HepG2 (cell line): Measurements from ENCODE around the gene DHX34. TPM values are rescaled to one million over a fixed set of nuclear protein-coding genes. Genes with fewer than 3 reads are reported as not detected.

Experiments used
- ATAC-seq: fragments of 200-7000 bp; cut with Tn5 transposase; 3 replicates; pipeline ENCODE4 v1.9.1; 2020; ENCODE audit warnings: mild to moderate bottlenecking, moderate library complexity
- BruUV-seq: library from RNA; stranded (reverse); fragments of 400-500 nt; replicated peaks from 2 replicates; lab custom pipeline; 2021; lab: Mats Ljungman, UMichigan
- CTCF ChIA-PET: fragments of 300-600 bp; formaldehyde crosslinking; extraction: SDS; loops from one replicate; lab custom pipeline; 2021; ENCODE audit warnings: low total read pairs, inconsistent platforms, low intra/inter-chr PET ratio; lab: Yijun Ruan, JAX
- POLR2A ChIA-PET: fragments of 350-600 bp; sonication (Branson Sonifier 250); formaldehyde crosslinking; loops from one replicate; lab custom pipeline; 2020; ENCODE audit warnings: antibody characterized with exemption, inconsistent platforms; lab: Yijun Ruan, JAX
- DNase-seq: peaks from one replicate; pipeline ENCODE4 v3.0.0-alpha.2; 2015; ENCODE audit warnings: low spot score
- FAIRE-seq: peaks from 3 replicates; lab custom pipeline; 2011; peaks lifted over from hg19 to GRCh38; lab: Jason Lieb, UNC
- H2AFZ ChIP-seq: one replicate; pipeline ENCODE4 v1.6.1; 2011; ENCODE audit warnings: low read length, inconsistent platforms
- H3K27ac ChIP-seq: fragments of 300-600 bp; 3 replicates; pipeline ENCODE4 v1.8.0; 2011; ENCODE audit warnings: mixed run types, mild to moderate bottlenecking, mixed read lengths, low read length, inconsistent platforms; ENCODE audit not compliant: insufficient read depth; ENCODE audit errors: extremely low read length
- H3K27me3 ChIP-seq, 2 experiments: fragments of 200-600 bp in 1 of 2; 2 replicates in 1 of 2; 3 replicates in 1 of 2; pipeline versions ENCODE4 v1.6.0 to v1.8.0; 2011; ENCODE audit warnings: low read length in 2 of 2, mild to moderate bottlenecking in 2 of 2, moderate library complexity in 2 of 2, inconsistent platforms in 1 of 2; ENCODE audit not compliant: insufficient read depth in 2 of 2, control insufficient read depth in 1 of 2
- H3K36me3 ChIP-seq, 2 experiments: fragments of 200-600 bp in 1 of 2; replicated peaks in 1 of 2; 2 replicates in 1 of 2; 3 replicates in 1 of 2; pipeline versions ENCODE4 v1.5.1 to v1.8.0; 2011; ENCODE audit warnings: low read length in 2 of 2, inconsistent platforms in 1 of 2; ENCODE audit not compliant: insufficient read depth in 2 of 2, control insufficient read depth in 1 of 2
- H3K4me1 ChIP-seq: 2 replicates; pipeline ENCODE4 v1.5.1; 2012; ENCODE audit warnings: low read length, inconsistent platforms; ENCODE audit not compliant: insufficient read depth
- H3K4me2 ChIP-seq: 2 replicates; pipeline ENCODE4 v1.6.0; 2011; ENCODE audit warnings: low read depth, low read length, inconsistent platforms
- H3K4me3 ChIP-seq, 3 experiments: fragments of 200-600 bp in 1 of 3; sonication (generic), shearing (Covaris generic) in 1 of 3; replicated peaks in 1 of 3; 2 replicates each; pipeline ENCODE4 v1.5.1; 2011 to 2016; ENCODE audit warnings: low read length in 3 of 3, inconsistent platforms in 2 of 3, low read depth in 2 of 3, mild to moderate bottlenecking in 2 of 3, control low read depth in 1 of 3, mixed read lengths in 1 of 3; ENCODE audit not compliant: insufficient read depth in 1 of 3
- H3K79me2 ChIP-seq: one replicate; pipeline ENCODE4 v1.6.1; 2011; ENCODE audit warnings: low read length, inconsistent platforms; ENCODE audit not compliant: insufficient read depth
- H3K9ac ChIP-seq: 2 replicates; pipeline ENCODE4 v1.6.0; 2011; ENCODE audit warnings: mild to moderate bottlenecking, low read depth, low read length, inconsistent platforms; ENCODE audit not compliant: insufficient read depth
- H3K9me3 ChIP-seq: 2 replicates; pipeline ENCODE4 v1.5.1; 2012; ENCODE audit warnings: mild to moderate bottlenecking, low read length
- H4K20me1 ChIP-seq: 2 replicates; pipeline ENCODE4 v1.6.0; 2011; ENCODE audit warnings: inconsistent platforms, mild to moderate bottlenecking, low read length, moderate library complexity; ENCODE audit not compliant: insufficient read depth
- GTF3A ChIP-seq: sonication (generic); formaldehyde crosslinking; conservative IDR thresholded peaks from 2 replicates; pipeline ENCODE4 v1.4.0; 2020; ENCODE audit warnings: mild to moderate bottlenecking, missing genetic modification reagents
- HMGXB4 ChIP-seq, 2 experiments: sonication (generic) in 1 of 2; formaldehyde crosslinking in 1 of 2; IDR thresholded peaks; 2 replicates each; pipeline versions ENCODE4 v1.4.0 to v1.6.1; 2018 to 2020; ENCODE audit warnings: missing genetic modification reagents in 2 of 2, borderline replicate concordance in 1 of 2, low read depth in 1 of 2, mild to moderate bottlenecking in 1 of 2, missing biosample characterization in 1 of 2
- HNRNPL ChIP-seq: fragments of 200-400 bp; formaldehyde crosslinking; IDR thresholded peaks from 2 replicates; pipeline ENCODE4 v1.6.1; 2017; ENCODE audit warnings: mild to moderate bottlenecking, low read depth, low read length
- MXI1 ChIP-seq: IDR thresholded peaks from 3 replicates; pipeline ENCODE4 v1.6.1; 2012; ENCODE audit warnings: low read depth, low read length, inconsistent platforms, borderline replicate concordance
- NBN ChIP-seq: fragments of 450-650 bp; conservative IDR thresholded peaks from 2 replicates; pipeline ENCODE4 v1.6.1; 2017
- RAD21 ChIP-seq: fragments of 450-650 bp; formaldehyde crosslinking; IDR thresholded peaks from 2 replicates; pipeline ENCODE4 v1.5.0; 2020; ENCODE audit warnings: mild to moderate bottlenecking
- RARA ChIP-seq: IDR thresholded peaks from 2 replicates; pipeline ENCODE4 v1.6.1; 2016; ENCODE audit warnings: missing genetic modification reagents, missing compliant biosample characterization
- RFXAP ChIP-seq: sonication (generic); formaldehyde crosslinking; IDR thresholded peaks from 2 replicates; pipeline ENCODE4 v1.4.0; 2020; ENCODE audit warnings: missing genetic modification reagents, borderline replicate concordance
- SOX6 ChIP-seq, 2 experiments: fragments of 450-650 bp in 1 of 2; sonication (generic) in 1 of 2; formaldehyde crosslinking in 1 of 2; IDR thresholded peaks; 2 replicates each; pipeline versions ENCODE4 v1.4.0 to v1.6.1; 2017 to 2020; ENCODE audit warnings: antibody characterized with exemption in 1 of 2, mild to moderate bottlenecking in 1 of 2, missing genetic modification reagents in 1 of 2
- TFE3 ChIP-seq: IDR thresholded peaks from 2 replicates; pipeline ENCODE4 v1.6.1; 2016
- USF2 ChIP-seq, 2 experiments: sonication (generic) in 1 of 2; formaldehyde crosslinking in 1 of 2; IDR thresholded peaks; 2 replicates each; pipeline versions ENCODE4 v1.5.1 to v1.6.1; 2011 to 2020; ENCODE audit warnings: borderline replicate concordance in 1 of 2, low read depth in 1 of 2, low read length in 1 of 2, mild to moderate bottlenecking in 1 of 2, missing genetic modification reagents in 1 of 2, moderate library complexity in 1 of 2
- XRCC5 ChIP-seq: fragments of 200-400 bp; formaldehyde crosslinking; optimal IDR thresholded peaks from 2 replicates; pipeline ENCODE3; 2017; ENCODE audit warnings: mild to moderate bottlenecking, low read length
- YEATS4 ChIP-seq: sonication (generic); formaldehyde crosslinking; IDR thresholded peaks from 2 replicates; pipeline ENCODE4 v1.4.0; 2020; ENCODE audit warnings: missing genetic modification reagents, borderline replicate concordance
- ZEB1 ChIP-seq: IDR thresholded peaks from 2 replicates; pipeline ENCODE4 v1.6.1; 2012; ENCODE audit warnings: mild to moderate bottlenecking, low read depth, inconsistent platforms; ENCODE audit not compliant: insufficient replicate concordance
- ZNF891 ChIP-seq: sonication (generic); formaldehyde crosslinking; IDR thresholded peaks from 2 replicates; pipeline ENCODE4 v1.5.0; 2020; ENCODE audit warnings: mild to moderate bottlenecking, missing genetic modification reagents
- WGBS: methylation state at CpG from one replicate; pipeline ENCODE4 v1.1.6; 2017; ENCODE audit warnings: low lambda C conversion rate; 5-methylcytosine and 5-hydroxymethylcytosine counted together
- in situ Hi-C: cut with HindIII; loops from 2 replicates; pipeline ENCODE4 v1.10.0; 2017; ENCODE audit warnings: low pct_unique_long_range_greater_than_20kb; ENCODE audit not compliant: extremely low pct_ligation_motif_present
- intact Hi-C: fragments of 100-400 bp; cut with micrococcal nuclease; formaldehyde crosslinking; loops from one replicate; pipeline ENCODE4 v1.10.0; 2022; ENCODE audit not compliant: unreplicated experiment
- polyA plus RNA-seq, 8 experiments: library from polyadenylated mRNA; depleted of rRNA in 3 of 8; stranded (reverse) in 7 of 8; unstranded in 1 of 8; fragments of >200 nt; fragmentation: Illumina TruSeq in 4 of 8; extraction: Trizol in 4 of 8; gene quantifications; 2 replicates each; pipeline versions ENCODE4 v1.2.1 to v1.2.3, GENCODE V29; 2011 to 2016; ENCODE audit warnings: low read depth in 4 of 8, missing spikeins in 1 of 8, mixed read lengths in 1 of 8; ENCODE audit not compliant: insufficient read depth in 1 of 8
- total RNA-seq, 5 experiments: library from RNA; depleted of rRNA; stranded (reverse); fragments of >200 nt; fragmentation: Illumina TruSeq; extraction: Trizol; gene quantifications; 2 replicates each; pipeline ENCODE4 v1.2.3, GENCODE V29; 2016; ENCODE audit warnings: low read depth in 1 of 5
- TF ChIP-seq, protein P1 (sequence below): IDR thresholded peaks from 2 replicates; pipeline ENCODE4 v1.6.1; 2018; ENCODE audit warnings: missing genetic modification reagents

DHX34 gene
- total and polyA plus RNA-seq, 2 of the 13 experiments (the other 11 are each of a cell fraction or from before 2014, with no cell fraction given): 9.2 to 12.0 TPM

- peak; percentile 90 for ATAC-seq
- Histone ChIP-seq H2AFZ (no peak overlapping the region), H3K9ac (peak overlapping the region; percentile 26; the same call in 1 of the 2 replicates), H3K4me3 (peak overlapping the region in 1 of 3 experiments; percentile 8; a peak in 1 of 6 replicates), H3K4me1 (peaks cover 70% of the 10 kb centered on the region), H3K27me3 (no peaks in the 10 kb centered on the region), H4K20me1 (no peaks in the 10 kb centered on the region), H3K9me3 (no peaks in the 10 kb centered on the region), H3K27ac (peak overlapping the region; percentile 77), H3K79me2 (no peaks in the 10 kb centered on the region), H3K36me3 (no peaks in the 10 kb centered on the region), H3K4me2 (peak overlapping the region; percentile 55)
- DNase-seq: peak; percentile 97
- WGBS: 3% methylated on average over 7 of the region's 12 CpGs
- CTCF ChIA-PET: no interaction called here
- intact Hi-C loops (no loop called here), in situ Hi-C loops (no loop called here)
- POLR2A ChIA-PET: interaction anchor here (0.9 to 1.6 kb wide), 5 partner anchors 15 to 71 kb away, joined by 3 to 12 read pairs (median 4); partner anchors contain the start of genes CCDC9 and DHX34
- BruUV-seq: no TSS peak
- peak; percentile 72 for FAIRE-seq
- peak; percentile 68 for TF ChIP-seq RARA (CRISPR knock-in tag)
- TF ChIP-seq HMGXB4 (CRISPR knock-in tag; IDR thresholded peaks at IDR 0.05; ENCODE audit: borderline replicate concordance in 1 of 2, low read depth in 1 of 2): peak; percentile 57 to 72; a peak in 3 of 4 replicates
- TF ChIP-seq SOX6 (IDR thresholded peaks at IDR 0.05): no peak
- peak; percentile 93 for TF ChIP-seq SOX6 (CRISPR knock-in tag; IDR thresholded peaks at IDR 0.05)
- TF ChIP-seq NBN: no peak
- peak; percentile 77 for TF ChIP-seq XRCC5
- TF ChIP-seq, protein P1, sequence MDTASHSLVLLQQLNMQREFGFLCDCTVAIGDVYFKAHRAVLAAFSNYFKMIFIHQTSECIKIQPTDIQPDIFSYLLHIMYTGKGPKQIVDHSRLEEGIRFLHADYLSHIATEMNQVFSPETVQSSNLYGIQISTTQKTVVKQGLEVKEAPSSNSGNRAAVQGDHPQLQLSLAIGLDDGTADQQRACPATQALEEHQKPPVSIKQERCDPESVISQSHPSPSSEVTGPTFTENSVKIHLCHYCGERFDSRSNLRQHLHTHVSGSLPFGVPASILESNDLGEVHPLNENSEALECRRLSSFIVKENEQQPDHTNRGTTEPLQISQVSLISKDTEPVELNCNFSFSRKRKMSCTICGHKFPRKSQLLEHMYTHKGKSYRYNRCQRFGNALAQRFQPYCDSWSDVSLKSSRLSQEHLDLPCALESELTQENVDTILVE (CRISPR knock-in tag): 0 out of 2 replicates have a peak, but pooled peaks have one; percentile 33
- no peak for TF ChIP-seq RAD21 (CRISPR knock-in tag)
- peak; percentile 64 for TF ChIP-seq RFXAP
- TF ChIP-seq GTF3A (CRISPR knock-in tag): no peak
- TF ChIP-seq ZNF891: 0 out of 2 replicates have a peak, but pooled peaks have one; percentile 34
- TF ChIP-seq TFE3 (CRISPR knock-in tag): peak; percentile 85
- peak; percentile 49; the same call in 1 of the 2 replicates for TF ChIP-seq YEATS4 (CRISPR knock-in tag)
- peak; percentile 53; the same call in 1 of the 2 replicates for TF ChIP-seq USF2 (IDR thresholded peaks at IDR 0.05; ENCODE audit: low read depth, low read length)
- peak; percentile 60; the same call in 1 of the 2 replicates for TF ChIP-seq USF2 (CRISPR knock-in tag; IDR thresholded peaks at IDR 0.05; ENCODE audit: borderline replicate concordance)
- no peak for TF ChIP-seq HNRNPL
- TF ChIP-seq ZEB1: peak; percentile 84
- peak; percentile 73; the same call in 1 of the 3 replicates for TF ChIP-seq MXI1
Observed at GRCh38 chr19:47315125-47315821, 33.8 kb upstream of the DHX34 start.
